Putamen (tissue), 1 donor: Measurements from ENCODE around the gene NFKB2.

Experiments
- DNase-seq: peaks from one replicate; pipeline ENCODE4 v3.0.0-alpha.2; 2016; ENCODE audit warnings: low spot score

The NFKB2 gene

GRCh38 chr10:102394801-102395399 lies 605 bp upstream of the NFKB2 start:
- no peak for DNase-seq

- no peak for DNase-seq
Measured at GRCh38 chr10:102396317-102396650, 779 bp downstream of the NFKB2 start.

DNA sequence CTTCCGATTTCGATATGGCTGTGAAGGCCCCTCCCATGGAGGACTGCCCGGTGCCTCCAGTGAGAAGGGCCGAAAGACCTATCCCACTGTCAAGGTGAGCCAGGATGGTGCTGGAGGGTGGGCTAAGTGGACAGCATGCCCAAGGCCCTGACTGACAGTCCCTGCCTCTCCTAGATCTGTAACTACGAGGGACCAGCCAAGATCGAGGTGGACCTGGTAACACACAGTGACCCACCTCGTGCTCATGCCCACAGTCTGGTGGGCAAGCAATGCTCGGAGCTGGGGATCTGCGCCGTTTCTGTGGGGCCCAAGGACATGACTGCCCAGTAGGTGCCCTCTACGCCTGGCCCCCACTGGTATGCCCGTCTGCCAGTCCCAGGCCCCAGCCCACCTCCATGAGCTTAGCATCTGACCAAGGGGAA lies 1.2 kb downstream of the NFKB2 start:
- no peak for DNase-seq

- DNase-seq, result no peak
Measured at GRCh38 chr10:102397222-102398171, 2.0 kb downstream of the NFKB2 start.

DNA sequence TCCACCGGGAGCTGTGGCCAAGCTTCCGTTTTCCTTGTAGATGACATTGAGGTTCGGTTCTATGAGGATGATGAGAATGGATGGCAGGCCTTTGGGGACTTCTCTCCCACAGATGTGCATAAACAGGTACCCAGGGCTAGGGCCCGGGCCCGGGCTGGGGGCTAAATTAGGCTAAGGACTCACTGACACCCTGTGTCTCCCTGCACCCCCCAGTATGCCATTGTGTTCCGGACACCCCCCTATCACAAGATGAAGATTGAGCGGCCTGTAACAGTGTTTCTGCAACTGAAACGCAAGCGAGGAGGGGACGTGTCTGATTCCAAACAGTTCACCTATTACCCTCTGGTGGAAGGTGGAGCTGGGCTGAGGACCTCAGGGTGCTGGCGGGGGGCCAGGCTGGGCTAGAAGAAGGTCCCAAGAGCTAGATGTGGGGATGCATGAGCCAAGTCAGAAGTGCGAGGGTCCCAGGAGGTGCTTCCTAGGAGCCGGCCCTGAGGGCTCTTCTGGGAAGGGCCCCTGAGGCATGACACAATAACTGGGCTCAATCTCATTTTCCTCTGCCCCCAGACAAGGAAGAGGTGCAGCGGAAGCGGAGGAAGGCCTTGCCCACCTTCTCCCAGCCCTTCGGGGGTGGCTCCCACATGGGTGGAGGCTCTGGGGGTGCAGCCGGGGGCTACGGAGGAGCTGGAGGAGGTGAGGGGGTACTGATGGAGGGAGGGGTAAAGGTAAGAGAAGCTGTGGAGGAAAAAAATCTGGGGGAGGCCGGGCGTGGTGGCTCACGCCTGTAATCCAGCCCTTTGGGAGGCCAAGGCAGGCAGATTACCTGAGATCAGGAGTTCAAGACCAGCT lies 2.9 kb downstream of the NFKB2 start:
- no peak for DNase-seq

GRCh38 chr10:102399217-102400021 lies 3.9 kb downstream of the NFKB2 start:
- DNase-seq, result peak; percentile 82

DNA sequence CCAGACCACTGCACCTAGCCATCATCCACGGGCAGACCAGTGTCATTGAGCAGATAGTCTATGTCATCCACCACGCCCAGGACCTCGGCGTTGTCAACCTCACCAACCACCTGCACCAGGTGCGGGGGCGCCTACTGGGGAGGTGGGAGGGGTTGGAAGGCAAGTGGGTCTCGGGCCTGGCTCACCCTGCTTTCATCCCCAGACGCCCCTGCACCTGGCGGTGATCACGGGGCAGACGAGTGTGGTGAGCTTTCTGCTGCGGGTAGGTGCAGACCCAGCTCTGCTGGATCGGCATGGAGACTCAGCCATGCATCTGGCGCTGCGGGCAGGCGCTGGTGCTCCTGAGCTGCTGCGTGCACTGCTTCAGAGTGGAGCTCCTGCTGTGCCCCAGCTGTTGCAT lies 4.6 kb downstream of the NFKB2 start:
- DNase-seq, result no peak

GRCh38 chr10:102400598-102401341 lies 5.3 kb downstream of the NFKB2 start:
- no peak for DNase-seq

- no peak for DNase-seq
Measured at GRCh38 chr10:102401342-102401654, 5.8 kb downstream of the NFKB2 start.

- DNase-seq, result no peak
Measured at GRCh38 chr10:102401735-102402511, 6.4 kb downstream of the NFKB2 start.

DNA sequence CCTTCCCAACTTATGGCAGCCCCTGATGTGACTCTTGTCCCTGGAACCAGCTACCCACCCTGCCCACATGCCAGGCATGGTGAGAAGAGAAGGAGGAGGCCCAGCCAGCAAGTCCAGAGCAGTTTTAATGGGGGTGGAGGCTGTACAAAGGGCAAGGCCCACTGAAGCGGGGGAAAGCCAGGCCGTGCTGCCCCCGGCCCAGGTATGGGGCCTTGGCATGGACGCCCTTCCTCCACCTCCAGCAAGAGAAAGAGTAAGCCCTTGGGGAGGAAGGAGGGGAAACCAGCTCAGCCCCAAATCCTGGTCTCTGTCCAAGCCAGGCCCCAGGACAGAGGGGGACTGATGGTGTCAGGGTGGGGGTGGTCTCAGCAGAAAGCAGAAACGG lies 7.0 kb downstream of the NFKB2 start:
- DNase-seq, result no peak

- DNase-seq, result no peak
Measured at GRCh38 chr10:102403115-102403514, 7.6 kb downstream of the NFKB2 start.

GRCh38 chr10:102404361-102405107 lies 9.0 kb downstream of the NFKB2 start:
- no peak for DNase-seq

- no peak for DNase-seq
Measured at GRCh38 chr10:102405108-102405571, 9.6 kb downstream of the NFKB2 start.

DNA sequence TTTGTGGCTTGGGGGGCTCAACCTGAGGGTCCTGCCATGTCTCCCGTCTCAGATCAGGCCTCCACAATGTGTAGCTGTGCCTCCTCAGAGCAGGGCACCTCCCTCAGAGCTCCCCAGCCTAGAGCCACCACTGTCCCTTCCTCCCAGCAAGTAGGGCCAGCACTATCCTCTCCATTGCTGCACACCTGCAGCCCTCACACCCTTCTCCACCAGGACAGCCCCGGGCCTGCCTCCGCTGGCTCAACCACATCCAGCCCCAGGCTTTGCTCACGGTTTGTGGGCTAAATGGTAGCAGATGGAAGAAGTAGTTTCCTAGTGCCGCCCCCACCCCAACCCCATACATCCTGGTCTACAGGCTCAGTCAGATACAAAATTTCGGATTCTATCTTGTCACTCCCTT lies 10.1 kb downstream of the NFKB2 start:
- DNase-seq, result no peak

GRCh38 chr10:102406815-102407214 lies 11.3 kb downstream of the NFKB2 start:
- DNase-seq, result no peak

- DNase-seq, result no peak
Measured at GRCh38 chr10:102407425-102408130, 12.1 kb downstream of the NFKB2 start.

DNA sequence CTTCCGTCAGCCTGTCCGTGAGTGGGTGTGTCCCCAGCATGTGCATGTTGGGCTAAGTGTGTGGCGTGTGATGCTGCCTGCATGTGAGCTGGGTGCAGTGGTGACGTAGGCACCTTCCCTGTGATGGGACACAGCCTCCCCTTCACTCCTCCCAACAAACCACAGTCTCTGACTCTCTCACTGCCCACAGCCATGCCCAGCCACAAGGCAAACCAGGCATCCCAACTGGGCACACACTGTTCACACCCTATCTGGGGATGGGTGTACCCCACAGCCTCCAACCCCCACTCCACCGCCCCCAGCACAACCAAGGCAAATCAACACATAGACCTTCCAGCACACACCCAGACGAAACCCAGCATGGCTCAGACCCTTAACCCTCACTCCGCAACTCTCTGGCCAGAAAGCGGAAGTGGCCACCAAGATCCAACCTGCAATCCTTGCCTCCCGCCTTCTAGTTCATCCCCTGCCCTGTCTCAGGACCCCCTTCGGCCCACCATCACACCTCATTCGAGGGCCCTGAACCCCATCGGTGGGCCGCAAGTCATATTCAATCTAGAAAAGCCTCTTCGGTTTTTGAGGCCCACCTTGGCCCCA lies 12.7 kb downstream of the NFKB2 start:
- DNase-seq, result no peak
